NCI-H460 (cell line): Measurements from ENCODE around the gene PPP1R14B. TPM values are rescaled to one million over a fixed set of nuclear protein-coding genes. Genes with fewer than 3 reads are reported as not detected.

Experiments used
- DNase-seq: peaks from one replicate; pipeline ENCODE4 v3.0.0-alpha.2; 2016; ENCODE audit warnings: low read depth; ENCODE audit errors: extremely low read depth
- polyA plus RNA-seq: library from polyadenylated mRNA; depleted of rRNA; stranded (reverse); fragments of >200 nt; gene quantifications from 2 replicates; pipeline ENCODE4 v1.2.3, GENCODE V29; 2014; cell fraction: nucleus; rRNA removed
- total RNA-seq: library from RNA; depleted of rRNA; stranded (reverse); fragments of >200 nt; shearing (Covaris generic); gene quantifications from 2 replicates; pipeline ENCODE4 v1.2.3, GENCODE V29; 2014; rRNA removed

The PPP1R14B gene
- total RNA-seq: 184 and 245 TPM in 2 replicates
- 215 and 240 TPM in 2 replicates for polyA plus RNA-seq

DNA sequence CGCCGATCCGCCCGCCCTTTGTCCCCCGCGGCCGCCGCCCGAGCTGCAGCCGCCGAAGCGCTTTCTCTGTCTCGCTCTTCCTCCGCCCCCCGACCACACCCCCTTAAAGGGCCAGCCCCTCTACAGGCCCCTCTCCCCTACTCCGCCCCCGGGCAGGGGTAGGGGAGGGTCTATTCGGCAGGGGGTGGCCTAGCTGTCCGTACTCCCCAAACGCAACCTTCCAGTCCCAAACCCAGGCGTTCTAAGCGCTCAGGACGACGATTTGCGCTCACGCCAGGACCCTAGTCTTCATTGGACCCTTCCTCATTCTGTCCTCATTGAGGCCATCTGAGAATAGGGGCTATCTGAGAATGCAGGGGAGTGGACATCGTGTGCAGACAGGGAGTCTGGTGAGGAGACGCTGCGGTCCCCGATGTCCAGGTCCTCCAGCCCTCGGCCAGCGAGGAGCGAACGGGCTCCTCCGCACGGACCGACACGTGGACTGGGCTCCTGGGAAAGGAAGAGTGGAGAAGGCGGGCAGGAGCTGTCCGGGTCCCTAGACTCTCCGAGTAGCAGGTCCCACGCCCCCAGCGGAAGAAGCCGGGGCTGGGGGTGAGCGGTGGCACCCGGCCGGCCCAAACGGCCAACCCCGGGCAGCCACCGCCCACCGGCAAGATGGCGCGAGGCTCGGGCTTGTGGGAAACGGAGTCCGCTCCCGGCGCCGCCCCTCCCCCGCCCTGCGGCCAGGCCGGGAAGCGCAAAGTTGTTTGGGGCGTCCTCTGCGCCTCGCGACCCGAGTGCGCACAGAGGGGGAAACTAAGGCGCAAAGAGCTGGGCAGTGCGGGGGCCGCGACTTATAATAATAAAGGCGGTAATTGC lies at the start of gene PPP1R14B:
PPP1R14B (minus strand) TSS at position 73 of the 858 bp plus-strand sequence. CDS start 270 bp downstream, outside the sequence.
- peak; percentile 76 for DNase-seq

DNA sequence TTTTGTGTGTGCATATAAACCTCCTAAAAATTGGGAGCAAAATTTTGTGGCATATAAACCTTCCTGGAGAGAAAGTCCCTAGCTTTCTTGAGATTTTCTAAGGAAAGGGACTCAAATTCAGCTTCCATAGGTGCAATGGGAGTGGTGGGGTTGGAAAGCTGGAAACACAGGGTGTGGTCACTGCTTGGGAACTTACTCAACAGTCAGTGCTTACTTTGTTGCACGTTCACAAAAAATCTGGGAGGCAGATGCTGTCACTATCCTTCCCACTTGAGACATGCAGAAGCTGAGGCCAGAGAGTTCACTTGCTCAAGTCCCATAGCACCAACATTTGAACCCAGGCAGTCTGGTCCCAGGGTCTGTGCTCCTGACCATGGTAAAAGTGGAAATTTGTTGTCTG lies 49.5 kb upstream of the PPP1R14B start:
- no peak for DNase-seq

DNA sequence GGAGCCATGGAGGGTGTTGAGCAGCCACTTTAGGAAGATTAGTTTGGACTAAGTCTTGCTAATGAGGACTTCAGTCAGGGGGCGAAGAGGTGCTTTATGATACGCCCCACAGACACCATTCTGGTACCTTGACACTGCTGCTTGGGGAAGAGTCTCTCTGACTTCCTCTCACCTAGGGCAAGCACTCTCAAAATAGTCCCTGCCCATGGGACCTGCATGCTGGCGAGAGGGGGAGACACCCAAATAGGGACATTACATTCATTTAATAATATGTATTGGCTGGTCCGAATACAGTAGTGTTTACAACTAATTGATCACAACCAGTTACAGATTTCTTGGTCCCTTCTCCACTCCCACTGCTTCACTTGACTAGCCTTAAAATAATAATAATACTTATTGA lies 49.0 kb upstream of the PPP1R14B start:
- no peak for DNase-seq

GRCh38 chr11:64294774-64295173 lies 48.0 kb upstream of the PPP1R14B start:
- no peak for DNase-seq

DNA sequence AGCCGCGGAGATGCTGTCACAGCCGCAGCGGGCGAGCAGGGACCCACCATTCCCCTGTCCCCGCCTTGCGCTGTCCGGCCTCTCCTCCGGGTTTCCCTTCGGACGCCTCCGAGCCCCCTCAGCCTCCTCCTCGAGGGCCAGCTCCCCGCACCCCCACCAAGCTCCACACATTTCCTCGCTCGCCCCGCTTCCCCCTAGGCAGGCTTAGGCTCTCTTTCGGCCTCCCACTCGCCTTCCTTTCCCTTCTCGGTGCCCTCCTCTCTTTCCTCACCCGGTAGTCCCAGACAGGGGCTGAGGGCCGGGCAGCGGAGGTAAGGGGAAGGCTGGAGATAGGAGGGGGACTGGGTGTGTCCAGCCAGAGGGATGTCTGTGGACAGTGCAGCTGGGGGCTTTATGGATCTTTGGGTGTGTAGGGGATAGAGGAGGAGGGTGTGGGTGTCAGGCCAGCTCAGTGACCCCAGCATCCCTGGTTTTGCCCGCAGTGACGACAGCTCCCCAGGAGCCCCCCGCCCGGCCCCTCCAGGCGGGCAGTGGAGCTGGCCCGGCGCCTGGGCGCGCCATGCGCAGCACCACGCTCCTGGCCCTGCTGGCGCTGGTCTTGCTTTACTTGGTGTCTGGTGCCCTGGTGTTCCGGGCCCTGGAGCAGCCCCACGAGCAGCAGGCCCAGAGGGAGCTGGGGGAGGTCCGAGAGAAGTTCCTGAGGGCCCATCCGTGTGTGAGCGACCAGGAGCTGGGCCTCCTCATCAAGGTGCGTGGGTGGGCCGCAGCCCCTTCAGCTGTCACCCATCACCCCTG lies 45.9 kb upstream of the PPP1R14B start:
- DNase-seq: no peak

DNA sequence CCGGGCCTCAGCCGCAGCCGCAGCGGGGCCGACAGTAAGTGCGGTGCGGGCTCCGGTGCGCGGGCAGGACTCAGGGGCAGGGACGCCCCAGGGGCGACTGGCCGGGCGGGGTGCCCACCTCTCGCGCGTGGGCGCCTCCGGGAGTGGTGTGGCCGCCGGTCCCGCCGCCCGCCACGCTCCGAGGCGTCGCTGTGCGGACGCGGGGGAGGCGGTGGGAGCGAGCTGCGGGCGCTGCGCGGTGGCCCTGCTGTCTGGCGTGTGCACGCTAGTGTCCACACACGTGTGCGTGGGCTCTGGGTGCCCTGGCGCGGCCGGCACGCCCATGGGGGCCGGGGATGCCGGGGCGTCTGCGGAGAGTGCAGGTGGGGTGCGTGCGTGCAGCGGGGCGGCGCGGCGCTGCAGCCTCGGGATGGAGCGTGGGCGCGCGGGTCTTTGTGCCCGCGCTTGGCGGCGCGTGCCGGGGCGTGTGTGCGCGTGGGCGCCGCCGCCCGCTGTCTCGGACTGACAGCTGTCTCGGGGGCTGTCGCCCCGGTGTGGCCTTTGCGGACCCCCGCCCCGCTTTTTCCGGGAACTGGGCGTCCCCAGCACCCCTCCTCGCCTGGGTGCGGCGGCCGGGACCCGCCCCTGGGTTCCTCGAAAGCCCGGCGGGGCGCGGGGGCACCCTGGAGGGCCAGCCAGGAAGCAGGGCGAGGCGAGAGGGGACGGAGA lies 45.2 kb upstream of the PPP1R14B start:
- no peak for DNase-seq

- DNase-seq: no peak
These were observed 44.6 kb upstream of the PPP1R14B start, which contains the start of gene KCNK4 for GRCh38 chr11:64291262-64291751. Gene KCNK4, plus strand, starts transcription at chr11:64291302. Its CDS starts 1,717 bp downstream, at chr11:64293019.

GRCh38 chr11:64290352-64291261 lies 43.9 kb upstream of the PPP1R14B start:
- DNase-seq: no peak

DNA sequence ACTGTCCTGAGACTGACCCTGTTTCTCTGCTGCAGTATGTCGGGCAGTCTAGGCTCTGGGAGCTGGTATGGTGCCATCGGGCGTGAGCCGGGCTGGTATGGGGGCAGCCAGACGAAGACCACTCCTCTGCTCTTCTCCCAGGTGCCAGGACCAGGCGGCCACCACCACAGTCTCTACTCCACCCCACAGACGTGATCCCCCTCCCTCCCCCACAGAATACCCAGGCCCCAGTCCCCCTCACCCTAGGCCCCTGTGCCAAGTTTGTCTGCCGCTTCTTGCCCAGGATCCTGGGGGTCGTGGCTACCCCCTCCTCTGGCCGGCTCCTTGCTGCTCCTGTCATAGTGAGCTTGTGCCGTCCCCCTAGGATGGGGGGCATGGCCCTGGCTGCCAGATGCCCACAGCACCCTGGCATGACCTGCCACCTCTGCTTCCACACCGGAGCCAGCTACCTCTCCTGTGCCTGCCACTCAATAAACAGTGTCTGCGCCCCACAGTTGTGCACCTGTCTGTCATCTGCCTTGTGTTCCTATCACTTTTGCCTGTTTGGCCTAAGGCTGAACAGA lies 42.3 kb upstream of the PPP1R14B start:
- DNase-seq: no peak

- DNase-seq: no peak
These were observed 41.6 kb upstream of the PPP1R14B start for GRCh38 chr11:64288353-64288750.

DNA sequence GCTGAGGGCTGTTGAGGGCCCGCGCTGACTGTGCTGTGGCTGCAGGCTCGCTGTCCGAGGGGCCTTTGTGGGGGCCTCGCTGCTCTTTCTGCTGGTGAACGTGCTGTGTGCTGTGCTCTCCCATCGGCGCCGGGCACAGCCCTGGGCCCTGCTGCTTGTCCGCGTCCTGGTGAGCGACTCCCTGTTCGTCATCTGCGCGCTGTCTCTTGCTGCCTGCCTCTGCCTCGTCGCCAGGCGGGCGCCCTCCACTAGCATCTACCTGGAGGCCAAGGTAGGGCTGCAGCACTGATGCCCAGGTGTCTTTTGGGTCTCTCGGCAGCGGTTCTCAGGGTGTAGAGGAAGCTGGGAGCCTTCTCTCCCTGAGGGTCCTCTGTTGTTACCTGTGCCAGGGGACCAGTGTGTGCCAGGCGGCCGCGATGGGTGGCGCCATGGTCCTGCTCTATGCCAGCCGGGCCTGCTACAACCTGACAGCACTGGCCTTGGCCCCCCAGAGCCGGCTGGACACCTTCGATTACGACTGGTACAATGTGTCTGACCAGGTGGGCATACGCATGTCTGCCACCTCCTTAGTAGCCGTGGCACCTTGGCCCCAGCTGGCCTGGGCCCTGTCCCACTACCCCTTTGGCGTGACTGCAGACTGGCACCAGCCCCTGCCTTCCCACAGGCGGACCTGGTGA lies 41.1 kb upstream of the PPP1R14B start:
- DNase-seq: no peak

DNA sequence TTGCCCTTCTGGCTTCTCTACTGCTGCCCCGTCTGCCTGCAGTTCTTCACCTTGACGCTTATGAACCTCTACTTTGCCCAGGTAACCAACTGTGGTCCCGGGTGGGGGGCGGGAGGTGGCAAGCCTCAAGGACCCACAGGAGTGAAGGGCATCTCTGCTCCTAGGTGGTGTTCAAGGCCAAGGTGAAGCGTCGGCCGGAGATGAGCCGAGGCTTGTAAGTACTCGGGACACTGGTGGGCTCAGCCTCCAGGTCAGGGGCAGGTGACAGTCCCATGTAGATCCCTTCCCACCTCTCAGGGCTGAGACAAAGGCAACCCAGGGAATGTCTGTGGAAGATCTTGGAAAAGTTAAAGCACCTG lies 40.0 kb upstream of the PPP1R14B start:
- no peak for DNase-seq

DNA sequence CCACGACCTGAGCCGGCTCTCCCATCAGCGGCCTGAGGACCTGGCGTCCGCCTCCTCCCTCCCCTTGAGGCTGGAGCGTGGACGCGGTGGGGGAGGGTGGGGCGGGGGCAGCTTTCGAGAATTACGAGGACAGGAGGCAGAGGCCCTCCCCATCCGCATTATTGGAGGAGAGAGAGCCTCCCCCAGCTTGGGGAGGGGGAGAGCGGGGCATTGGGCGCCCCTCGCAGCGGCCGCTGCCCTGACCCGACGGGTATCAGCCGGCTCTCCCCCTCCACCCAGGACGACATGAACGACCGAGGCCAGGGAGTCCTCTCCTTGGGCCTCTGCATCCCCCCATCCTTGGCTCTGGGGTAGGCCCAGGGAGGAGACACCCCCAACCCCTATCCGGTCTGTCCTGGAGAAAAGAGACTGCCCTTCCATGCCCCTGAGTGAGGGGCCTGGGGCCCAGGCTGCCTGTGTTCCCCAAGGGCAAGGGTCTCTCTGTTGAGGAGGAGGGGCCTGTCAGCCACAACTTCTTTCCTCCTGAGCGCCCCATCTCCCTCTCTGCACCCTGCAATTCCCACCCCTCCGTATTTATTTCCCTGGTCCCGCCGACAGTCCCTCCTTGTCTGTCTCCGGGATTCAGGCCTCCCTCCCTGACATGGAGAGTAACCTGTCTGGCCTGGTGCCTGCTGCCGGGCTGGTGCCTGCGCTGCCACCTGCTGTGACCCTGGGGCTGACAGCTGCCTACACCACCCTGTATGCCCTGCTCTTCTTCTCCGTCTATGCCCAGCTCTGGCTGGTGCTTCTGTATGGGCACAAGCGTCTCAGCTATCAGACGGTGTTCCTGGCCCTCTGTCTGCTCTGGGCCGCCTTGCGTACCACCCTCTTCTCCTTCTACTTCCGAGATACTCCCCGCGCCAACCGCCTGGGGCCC lies 39.4 kb upstream of the PPP1R14B start:
- no peak for DNase-seq

GRCh38 chr11:64284962-64285884 lies 38.5 kb upstream of the PPP1R14B start, which contains the start of gene GPR137:
Gene GPR137, plus strand, starts transcription at chr11:64285848. Its CDS starts 677 bp downstream, at chr11:64286525.
- no peak for DNase-seq

DNA sequence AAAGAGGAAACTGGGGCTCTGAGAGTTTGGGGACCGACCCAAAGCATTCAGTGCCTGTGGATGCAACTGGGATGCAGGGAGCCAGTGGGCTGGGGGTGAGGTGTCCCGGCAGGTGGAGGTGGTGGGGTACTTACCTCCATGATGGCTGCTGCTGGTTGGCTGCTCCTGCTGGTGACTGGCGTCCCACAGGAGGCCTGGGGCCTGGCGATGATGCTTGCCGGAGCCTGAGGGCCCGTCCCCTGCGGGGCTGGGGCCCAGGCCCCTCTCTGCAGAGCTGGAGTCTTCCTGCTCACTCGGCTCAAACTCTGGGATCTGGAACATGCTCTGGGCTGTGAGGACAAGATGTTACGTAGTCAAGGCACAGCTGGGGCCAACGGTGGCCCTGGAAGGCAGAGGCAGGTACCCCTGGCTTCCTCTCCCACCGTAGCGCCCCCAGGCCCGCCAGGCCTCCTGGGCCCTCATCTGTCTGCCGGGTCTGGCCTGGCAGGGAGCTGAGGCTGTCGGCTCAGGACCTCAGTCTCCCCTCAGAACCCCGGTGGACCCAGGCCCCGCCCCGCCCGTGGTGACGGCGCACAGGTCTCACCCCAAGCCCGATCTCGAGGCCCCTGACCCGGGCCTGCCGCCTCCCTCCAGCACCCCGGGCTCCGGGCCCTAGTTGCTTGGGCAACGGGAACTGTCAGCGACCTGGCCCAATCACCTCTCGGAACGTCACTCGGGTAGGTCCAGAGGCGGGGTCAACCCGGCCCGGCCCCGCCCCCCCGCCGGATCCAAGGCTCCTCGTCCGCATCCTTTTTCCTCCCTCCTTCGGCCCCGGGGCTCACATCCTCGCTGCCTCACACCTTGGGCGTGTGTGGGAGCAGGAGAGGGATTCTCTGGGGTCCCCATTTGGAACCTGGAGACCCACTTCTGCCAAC lies 37.6 kb upstream of the PPP1R14B start, which contains the start of gene BAD:
BAD (minus strand) TSS at position 618 of the 914 bp plus-strand sequence; CDS start at position 321, 297 bp downstream.
- DNase-seq: peak; percentile 85
